SK-N-SH (cell line): ENCODE measurements around the gene PROC. TPM values are rescaled to one million over a fixed set of nuclear protein-coding genes. Genes with fewer than 3 reads are reported as not detected.

ENCODE experiments used
- CTCF ChIA-PET: fragments of 300-600, 350-600 bp; formaldehyde crosslinking; extraction: SDS; loops from one replicate; lab custom pipeline; 2021; lab: Yijun Ruan, JAX
- POLR2A ChIA-PET: fragments of 350-600 bp; sonication (Branson Sonifier 250); formaldehyde crosslinking; extraction: SDS; loops from one replicate; lab custom pipeline; 2020; ENCODE audit warnings: antibody characterized with exemption, inconsistent platforms; lab: Yijun Ruan, JAX
- DNase-seq: peaks from one replicate; pipeline ENCODE4 v3.0.0; 2012
- H2AFZ ChIP-seq: fragments of 200-600 bp; sonication (generic); 2 replicates; pipeline ENCODE4 v1.8.1; 2016; ENCODE audit warnings: antibody characterized with exemption, mild to moderate bottlenecking, low read depth
- H3F3A ChIP-seq: fragments of 200-600 bp; sonication (generic); replicated peaks from 2 replicates; pipeline ENCODE3; 2016; ENCODE audit warnings: antibody characterized with exemption, mild to moderate bottlenecking; ENCODE audit not compliant: insufficient read depth
- H3K27ac ChIP-seq, 2 experiments: fragments of 200-500 bp in 1 of 2; fragments of 200-600 bp in 1 of 2; sonication (Bioruptor generic) in 1 of 2; sonication (generic), shearing (Covaris generic) in 1 of 2; 2 replicates each; pipeline versions ENCODE4 v1.5.1 to v1.6.1; 2014 to 2016; ENCODE audit warnings: low read depth in 2 of 2, inconsistent platforms in 1 of 2, low read length in 1 of 2, mild to moderate bottlenecking in 1 of 2, mixed read lengths in 1 of 2
- H3K27me3 ChIP-seq: fragments of 200-600 bp; sonication (generic), shearing (Covaris generic); 2 replicates; pipeline ENCODE4 v1.6.1; 2016; ENCODE audit warnings: mixed run types; ENCODE audit not compliant: insufficient read depth
- H3K36me3 ChIP-seq, 2 experiments: fragments of 200-500 bp in 1 of 2; fragments of 200-600 bp in 1 of 2; sonication (Bioruptor generic) in 1 of 2; sonication (generic) in 1 of 2; replicated peaks in 1 of 2; 2 replicates each; pipeline versions ENCODE3 to v1.5.1; 2014 to 2016; ENCODE audit warnings: low read length in 1 of 2, mild to moderate bottlenecking in 1 of 2; ENCODE audit not compliant: insufficient read depth in 2 of 2, control insufficient read depth in 1 of 2
- H3K4me1 ChIP-seq, 2 experiments: fragments of 200-500 bp in 1 of 2; fragments of 200-600 bp in 1 of 2; sonication (Bioruptor generic) in 1 of 2; sonication (generic), shearing (Covaris generic) in 1 of 2; 2 replicates each; pipeline versions ENCODE4 v1.5.1 to v1.6.1; 2014 to 2016; ENCODE audit warnings: low read depth in 1 of 2, low read length in 1 of 2, mixed run types in 1 of 2; ENCODE audit not compliant: insufficient read depth in 2 of 2, control insufficient read depth in 1 of 2
- H3K4me2 ChIP-seq: fragments of 200-600 bp; sonication (generic), shearing (Covaris generic); 2 replicates; pipeline ENCODE4 v1.6.1; 2017; ENCODE audit warnings: mixed run types
- H3K4me3 ChIP-seq, 2 experiments: fragments of 200-500 bp in 1 of 2; fragments of 200-600 bp in 1 of 2; sonication (Bioruptor generic) in 1 of 2; sonication (generic), shearing (Covaris generic) in 1 of 2; 2 replicates each; pipeline versions ENCODE4 v1.5.1 to v1.8.1; 2014 to 2016; ENCODE audit warnings: low read depth in 2 of 2, inconsistent platforms in 1 of 2, low read length in 1 of 2, mild to moderate bottlenecking in 1 of 2, mixed read lengths in 1 of 2, moderate library complexity in 1 of 2
- H3K79me2 ChIP-seq: fragments of 200-600 bp; sonication (generic); 2 replicates; pipeline ENCODE4 v1.8.1; 2017; ENCODE audit warnings: mild to moderate bottlenecking; ENCODE audit not compliant: insufficient read depth
- H3K9ac ChIP-seq: fragments of 200-600 bp; sonication (generic); 2 replicates; pipeline ENCODE4 v1.6.1; 2017; ENCODE audit warnings: mixed run types
- H3K9me2 ChIP-seq: fragments of 200-600 bp; sonication (generic); 2 replicates; pipeline ENCODE4 v1.6.1; 2017; ENCODE audit warnings: mixed run types
- H3K9me3 ChIP-seq: fragments of 200-600 bp; sonication (generic); 2 replicates; pipeline ENCODE4 v1.6.1; 2017; ENCODE audit warnings: mixed run types, mild to moderate bottlenecking, moderate library complexity
- H4K20me1 ChIP-seq: fragments of 200-600 bp; sonication (generic); 2 replicates; pipeline ENCODE4 v1.6.1; 2017; ENCODE audit warnings: mild to moderate bottlenecking, mixed run types; ENCODE audit not compliant: insufficient read depth
- CHD2 ChIP-seq: fragments of 150-350 bp; IDR thresholded peaks from 2 replicates; pipeline ENCODE4 v1.6.1; 2018; ENCODE audit warnings: low read length; ENCODE audit not compliant: partially characterized antibody
- CTCF ChIP-seq: fragments of 200-600 bp; sonication (generic); IDR thresholded peaks from 2 replicates; pipeline ENCODE4 v1.6.1; 2017; ENCODE audit warnings: antibody characterized with exemption, mild to moderate bottlenecking, moderate library complexity
- ELF1 ChIP-seq: IDR thresholded peaks from 2 replicates; pipeline ENCODE4 v1.4.0; 2012
- EZH2phosphoT487 ChIP-seq: fragments of 200-600 bp; sonication (generic); IDR thresholded peaks from 2 replicates; pipeline ENCODE4 v1.6.1; 2017; ENCODE audit warnings: low read depth, mixed run types, mild to moderate bottlenecking, antibody characterized with exemption, moderate library complexity, borderline replicate concordance
- FOSL2 ChIP-seq: IDR thresholded peaks from 2 replicates; pipeline ENCODE4 v1.4.0; 2012; ENCODE audit warnings: low read depth, mild to moderate bottlenecking, moderate library complexity, borderline replicate concordance
- FOXJ3 ChIP-seq: sonication (generic); formaldehyde crosslinking; IDR thresholded peaks from 2 replicates; pipeline ENCODE4 v1.5.1; 2020; ENCODE audit warnings: mild to moderate bottlenecking, missing genetic modification reagents
- MAX ChIP-seq: IDR thresholded peaks from 2 replicates; pipeline ENCODE4 v1.4.0; 2012; ENCODE audit warnings: low read depth
- MEF2A ChIP-seq: IDR thresholded peaks from 2 replicates; pipeline ENCODE4 v1.4.0; 2012; ENCODE audit warnings: low read depth, borderline replicate concordance
- MXI1 ChIP-seq: IDR thresholded peaks from 2 replicates; pipeline ENCODE4 v1.6.1; 2012; ENCODE audit warnings: mild to moderate bottlenecking, low read depth, low read length, improper control_type of control experiment
- NFIC ChIP-seq: IDR thresholded peaks from 2 replicates; pipeline ENCODE4 v1.4.0; 2012; ENCODE audit warnings: borderline replicate concordance
- NRF1 ChIP-seq: IDR thresholded peaks from 2 replicates; pipeline ENCODE4 v1.6.1; 2012; ENCODE audit warnings: low read depth, mild to moderate bottlenecking, low read length
- POLR2AphosphoS5 ChIP-seq: IDR thresholded peaks from 2 replicates; pipeline ENCODE4 v1.6.1; 2012; ENCODE audit warnings: low read depth, low read length
- RAD21 ChIP-seq: IDR thresholded peaks from 2 replicates; pipeline ENCODE4 v1.6.1; 2012; ENCODE audit warnings: mild to moderate bottlenecking, low read length
- RFX5 ChIP-seq: IDR thresholded peaks from 2 replicates; pipeline ENCODE4 v1.6.1; 2012; ENCODE audit warnings: mild to moderate bottlenecking, improper control_type of control experiment, low read length
- SIN3A ChIP-seq: IDR thresholded peaks from 2 replicates; pipeline ENCODE4 v1.6.1; 2012; ENCODE audit warnings: low read depth, mild to moderate bottlenecking, low read length, moderate library complexity, borderline replicate concordance
- TAF1 ChIP-seq: IDR thresholded peaks from 2 replicates; pipeline ENCODE4 v1.6.1; 2012; ENCODE audit warnings: low read depth, mild to moderate bottlenecking, low read length, moderate library complexity, borderline replicate concordance
- TCF12 ChIP-seq: IDR thresholded peaks from 2 replicates; pipeline ENCODE4 v1.4.0; 2012
- TEAD4 ChIP-seq: IDR thresholded peaks from 2 replicates; pipeline ENCODE4 v1.4.0; 2012; ENCODE audit warnings: mild to moderate bottlenecking, borderline replicate concordance; ENCODE audit not compliant: insufficient read depth
- USF2 ChIP-seq: fragments of 150-350 bp; IDR thresholded peaks from 2 replicates; pipeline ENCODE4 v1.6.1; 2017; ENCODE audit warnings: antibody characterized with exemption, low read length, low read depth, borderline replicate concordance
- YY1 ChIP-seq: IDR thresholded peaks from 2 replicates; pipeline ENCODE4 v1.4.0; 2012; ENCODE audit warnings: low read depth, mild to moderate bottlenecking
- WGBS: methylation state at CpG from one replicate; pipeline ENCODE4 v1.1.6; 2017; ENCODE audit warnings: low lambda C conversion rate; 5-methylcytosine and 5-hydroxymethylcytosine counted together
- polyA plus RNA-seq, 3 experiments: library from polyadenylated mRNA; depleted of rRNA; stranded (reverse); fragments of >200 nt; gene quantifications; 2 replicates each; pipeline ENCODE4 v1.2.3, GENCODE V29; 2012
- TF ChIP-seq, protein P1 (sequence below): IDR thresholded peaks from 2 replicates; pipeline ENCODE4 v1.4.0; 2012; ENCODE audit warnings: low read depth, borderline replicate concordance
- TF ChIP-seq, protein P2 (sequence below): IDR thresholded peaks from 2 replicates; pipeline ENCODE4; 2012

Gene PROC
- polyA plus RNA-seq, 1 of the 3 experiments (the other 2 are of a cell fraction) = 0.10 TPM

DNA sequence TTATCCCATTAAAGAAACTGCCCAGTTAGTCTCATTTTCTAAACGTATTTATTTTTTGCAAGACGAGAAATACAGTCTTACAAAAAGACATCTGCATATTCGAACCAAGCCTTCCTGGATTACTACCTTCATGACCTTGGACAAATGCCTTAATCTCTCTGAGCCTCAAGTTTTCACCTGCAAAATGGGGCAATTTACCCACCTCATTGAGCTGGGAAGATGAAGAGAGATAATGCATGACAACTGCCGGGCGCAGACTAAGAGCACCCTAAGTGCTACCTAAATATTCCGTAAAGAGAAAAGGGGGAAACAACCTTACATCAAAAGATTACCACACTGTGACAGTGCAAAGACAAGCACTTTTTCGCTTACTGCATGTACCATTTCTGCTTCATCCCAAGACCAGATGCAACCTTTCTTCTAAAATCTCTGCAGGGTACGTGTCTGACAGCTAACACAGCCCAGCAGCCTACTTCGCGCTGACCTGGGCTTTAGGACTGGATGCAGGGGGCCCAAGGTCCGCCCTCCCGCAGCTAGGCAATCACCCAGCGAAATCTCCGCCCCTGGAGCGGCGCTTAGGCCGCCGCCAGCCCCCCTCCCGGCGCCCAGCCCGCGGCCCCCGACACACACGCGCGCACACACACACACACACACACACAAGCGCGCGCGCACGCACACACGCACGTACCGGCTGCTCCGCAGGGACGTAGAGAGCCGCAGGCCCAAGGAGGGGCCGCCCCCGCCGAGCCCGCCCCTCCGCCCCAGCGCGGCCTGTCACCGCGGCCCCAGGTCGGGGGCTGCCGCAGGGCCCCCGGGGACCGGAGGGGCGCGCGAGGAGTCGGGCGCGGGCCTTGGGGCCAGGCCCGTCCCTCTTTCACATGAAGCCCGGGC, 31.2 kb upstream of the PROC start (continued):
- TF ChIP-seq USF2 (no peak), TAF1 (no peak)

GRCh38 chr2:127387655-127388422, 30.4 kb upstream of the PROC start, which contains the start of gene MAP3K2:
Gene MAP3K2 (minus strand): TSS chr2:127387975. CDS start chr2:127343129, 44,846 bp downstream.
- H4K20me1 ChIP-seq = peaks cover 32% of the 10 kb centered on the region
- H3K27ac ChIP-seq = peak within 1 kb of the TSS; percentile 95 to 96
- CTCF ChIA-PET = interaction anchor here (1.1 to 2.7 kb wide), 3 partner anchors 10 to 64 kb away, joined by 3 to 9 read pairs (median 6); no protein-coding TSS in a partner anchor
- H3K4me2 ChIP-seq = peak within 1 kb of the TSS; percentile 97
- DNase-seq = peak; percentile 100
- peaks cover 12% of the 10 kb centered on the region for H3F3A ChIP-seq
- POLR2A ChIA-PET = no interaction called here
- H3K9me3 ChIP-seq = no peaks in the 10 kb centered on the region
- H2AFZ ChIP-seq = peak within 1 kb of the TSS; percentile 85
- H3K9me2 ChIP-seq = no peaks in the 10 kb centered on the region
- H3K27me3 ChIP-seq = no peaks in the 10 kb centered on the region
- peaks cover 0 to 4% of the 10 kb centered on the region in 2 experiments for H3K36me3 ChIP-seq
- peak within 1 kb of the TSS; percentile 98 for H3K9ac ChIP-seq
- H3K4me3 ChIP-seq = peak within 1 kb of the TSS; percentile 76 to 89
- H3K79me2 ChIP-seq = peaks cover 46% of the 10 kb centered on the region
- peaks cover 10 to 16% of the 10 kb centered on the region in 2 experiments; a peak in 3 of 4 replicates for H3K4me1 ChIP-seq
- 0% methylated on average over 16 of the region's 100 CpGs for WGBS
- TF ChIP-seq TCF12 = no peak
- TF ChIP-seq NFIC = no peak
- TF ChIP-seq TEAD4 = 0 out of 2 replicates have a peak, but pooled peaks have one; percentile 26
- peak; percentile 12; the same call in 1 of the 2 replicates for TF ChIP-seq MAX
- no peak for TF ChIP-seq ELF1
- TF ChIP-seq FOXJ3 (CRISPR knock-in tag) = no peak
- TF ChIP-seq RFX5 = no peak
- TF ChIP-seq CHD2 = peak; percentile 9
- TF ChIP-seq RAD21 = no peak
- peak; percentile 22 for TF ChIP-seq POLR2AphosphoS5
- peak; percentile 84 for TF ChIP-seq MXI1
- TF ChIP-seq EZH2phosphoT487 = no peak
- TF ChIP-seq, protein P1, sequence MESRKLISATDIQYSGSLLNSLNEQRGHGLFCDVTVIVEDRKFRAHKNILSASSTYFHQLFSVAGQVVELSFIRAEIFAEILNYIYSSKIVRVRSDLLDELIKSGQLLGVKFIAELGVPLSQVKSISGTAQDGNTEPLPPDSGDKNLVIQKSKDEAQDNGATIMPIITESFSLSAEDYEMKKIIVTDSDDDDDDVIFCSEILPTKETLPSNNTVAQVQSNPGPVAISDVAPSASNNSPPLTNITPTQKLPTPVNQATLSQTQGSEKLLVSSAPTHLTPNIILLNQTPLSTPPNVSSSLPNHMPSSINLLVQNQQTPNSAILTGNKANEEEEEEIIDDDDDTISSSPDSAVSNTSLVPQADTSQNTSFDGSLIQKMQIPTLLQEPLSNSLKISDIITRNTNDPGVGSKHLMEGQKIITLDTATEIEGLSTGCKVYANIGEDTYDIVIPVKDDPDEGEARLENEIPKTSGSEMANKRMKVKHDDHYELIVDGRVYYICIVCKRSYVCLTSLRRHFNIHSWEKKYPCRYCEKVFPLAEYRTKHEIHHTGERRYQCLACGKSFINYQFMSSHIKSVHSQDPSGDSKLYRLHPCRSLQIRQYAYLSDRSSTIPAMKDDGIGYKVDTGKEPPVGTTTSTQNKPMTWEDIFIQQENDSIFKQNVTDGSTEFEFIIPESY = no peak
- TF ChIP-seq NRF1 = peak; percentile 81
- TF ChIP-seq, protein P2, sequence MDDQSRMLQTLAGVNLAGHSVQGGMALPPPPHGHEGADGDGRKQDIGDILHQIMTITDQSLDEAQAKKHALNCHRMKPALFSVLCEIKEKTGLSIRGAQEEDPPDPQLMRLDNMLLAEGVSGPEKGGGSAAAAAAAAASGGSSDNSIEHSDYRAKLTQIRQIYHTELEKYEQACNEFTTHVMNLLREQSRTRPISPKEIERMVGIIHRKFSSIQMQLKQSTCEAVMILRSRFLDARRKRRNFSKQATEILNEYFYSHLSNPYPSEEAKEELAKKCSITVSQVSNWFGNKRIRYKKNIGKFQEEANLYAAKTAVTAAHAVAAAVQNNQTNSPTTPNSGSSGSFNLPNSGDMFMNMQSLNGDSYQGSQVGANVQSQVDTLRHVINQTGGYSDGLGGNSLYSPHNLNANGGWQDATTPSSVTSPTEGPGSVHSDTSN = no peak
- no peak for TF ChIP-seq FOSL2
- peak; percentile 52; the same call in 1 of the 2 replicates for TF ChIP-seq SIN3A
- no peak for TF ChIP-seq YY1
- no peak for TF ChIP-seq MEF2A
- TF ChIP-seq CTCF = no peak
- TF ChIP-seq USF2 = no peak
